Glutamatergic neuron (in vitro differentiated cells): ENCODE results near the gene CNTFR. TPM values are rescaled to one million over a fixed set of nuclear protein-coding genes. Genes with fewer than 3 reads are reported as not detected.

Source experiments
- DNase-seq: peaks from one replicate; pipeline ENCODE4 v3.0.0; 2022
- H3K27ac Mint-ChIP-seq: one replicate; pipeline ENCODE4 v1.8.0; 2020; ENCODE audit warnings: mild to moderate bottlenecking, mixed read lengths, inconsistent platforms; ENCODE audit not compliant: unreplicated experiment
- H3K27me3 Mint-ChIP-seq: one replicate; pipeline ENCODE4 v1.8.0; 2020; ENCODE audit warnings: mild to moderate bottlenecking, moderate library complexity, mixed read lengths, inconsistent platforms; ENCODE audit not compliant: unreplicated experiment
- H3K36me3 Mint-ChIP-seq: one replicate; pipeline ENCODE4 v1.8.0; 2020; ENCODE audit warnings: mild to moderate bottlenecking, mixed read lengths, inconsistent platforms; ENCODE audit not compliant: unreplicated experiment
- H3K4me1 Mint-ChIP-seq: one replicate; pipeline ENCODE4 v1.8.0; 2020; ENCODE audit warnings: mild to moderate bottlenecking, low read depth, mixed read lengths, inconsistent platforms; ENCODE audit not compliant: unreplicated experiment
- H3K4me3 Mint-ChIP-seq: one replicate; pipeline ENCODE4 v1.8.0; 2020; ENCODE audit warnings: mild to moderate bottlenecking, mixed read lengths, inconsistent platforms; ENCODE audit not compliant: unreplicated experiment
- H3K9me3 Mint-ChIP-seq: one replicate; pipeline ENCODE4 v1.8.0; 2020; ENCODE audit warnings: mild to moderate bottlenecking, moderate library complexity, mixed read lengths, inconsistent platforms; ENCODE audit not compliant: unreplicated experiment
- CTCF ChIP-seq: fragments of 200-600 bp; sonication (generic); IDR thresholded peaks from one replicate; pipeline ENCODE4 v1.5.0; 2021; ENCODE audit not compliant: partially characterized antibody, unreplicated experiment
- total RNA-seq: library from RNA; stranded (reverse); fragmentation: NEBNext Ultra II Directional; extraction: Animal tissue kit (Norgen Biotek cat#: 25700); gene quantifications from one replicate; pipeline ENCODE4 v1.2.1, GENCODE V29; 2021; ENCODE audit not compliant: unreplicated experiment

Gene CNTFR
- total RNA-seq, 1 donor from 2014 or later: 170 TPM

- Mint-ChIP-seq H3K27me3 (peaks cover 33% of the 10 kb centered on the region), H3K27ac (peak overlapping the region; percentile 57), H3K36me3 (peaks cover 9% of the 10 kb centered on the region), H3K9me3 (peaks cover 26% of the 10 kb centered on the region), H3K4me1 (peaks cover 44% of the 10 kb centered on the region), H3K4me3 (peak overlapping the region; percentile 93)
- TF ChIP-seq CTCF: no peak
- DNase-seq: no peak
Measured at GRCh38 chr9:34588671-34589635, 571 bp downstream of the CNTFR start.

- H3K27me3 Mint-ChIP-seq: peaks cover 25% of the 10 kb centered on the region
- peaks cover 9% of the 10 kb centered on the region for H3K36me3 Mint-ChIP-seq
- peak overlapping the region; percentile 93 for H3K4me3 Mint-ChIP-seq
Measured at GRCh38 chr9:34587271-34587670, 2.3 kb downstream of the CNTFR start.

GRCh38 chr9:34585946-34586669, 3.4 kb downstream of the CNTFR start:
- peaks cover 13% of the 10 kb centered on the region for H3K36me3 Mint-ChIP-seq
- DNase-seq: no peak
- peak overlapping the region; percentile 71 for H3K27ac Mint-ChIP-seq
- H3K27me3 Mint-ChIP-seq: peaks cover 23% of the 10 kb centered on the region
- peaks cover 23% of the 10 kb centered on the region for H3K9me3 Mint-ChIP-seq
- peaks cover 49% of the 10 kb centered on the region for H3K4me1 Mint-ChIP-seq
- no peak for TF ChIP-seq CTCF
- H3K4me3 Mint-ChIP-seq: peak overlapping the region; percentile 93

More at GRCh38 chr9:34587271-34587670, 2.3 kb downstream of the CNTFR start:
- no peak for TF ChIP-seq CTCF
- H3K4me1 Mint-ChIP-seq: peaks cover 46% of the 10 kb centered on the region
- no peak for DNase-seq
- H3K27ac Mint-ChIP-seq: no peak overlapping the region
- peaks cover 25% of the 10 kb centered on the region for H3K9me3 Mint-ChIP-seq

- peak overlapping the region; percentile 41 for H3K4me3 Mint-ChIP-seq
- no peak overlapping the region for H3K27ac Mint-ChIP-seq
- no peak for TF ChIP-seq CTCF
- peaks cover 26% of the 10 kb centered on the region for H3K9me3 Mint-ChIP-seq
- peaks cover 59% of the 10 kb centered on the region for H3K4me1 Mint-ChIP-seq
- H3K27me3 Mint-ChIP-seq: peaks cover 25% of the 10 kb centered on the region
- no peak for DNase-seq
- peaks cover 13% of the 10 kb centered on the region for H3K36me3 Mint-ChIP-seq
Measured at GRCh38 chr9:34584970-34585369, 4.6 kb downstream of the CNTFR start.

- Mint-ChIP-seq H3K36me3 (peaks cover 4% of the 10 kb centered on the region), H3K9me3 (peaks cover 16% of the 10 kb centered on the region), H3K27me3 (peaks cover 22% of the 10 kb centered on the region), H3K27ac (peak overlapping the region; percentile 19), H3K4me3 (peak overlapping the region; percentile 51), H3K4me1 (peaks cover 63% of the 10 kb centered on the region)
- no peak for DNase-seq
- no peak for TF ChIP-seq CTCF
Measured at GRCh38 chr9:34582787-34583186, 6.7 kb downstream of the CNTFR start.
